Spleen (tissue), 7 donors: ENCODE measurements around the gene CCDC92.
A peak's percentile ranks its signal among the peaks of the same experiment; 100 is the strongest.

Experiments
- CTCF ChIP-seq, 11 experiments: fragments of 200-600 bp in 7 of 11; fragments of 450-650 bp in 4 of 11; sonication (generic) in 4 of 11; IDR thresholded peaks in 8 of 11; conservative IDR thresholded peaks in 3 of 11; 1 replicate in 7 of 11; 2 replicates in 4 of 11; pipeline versions ENCODE4 v1.4.0 to v1.8.0; 2016 to 2021; ENCODE audit warnings: antibody characterized with exemption in 11 of 11, inconsistent platforms in 4 of 11, mild to moderate bottlenecking in 1 of 11
- POLR2AphosphoS5 ChIP-seq, 3 donors: sonication (generic); formaldehyde crosslinking; IDR thresholded peaks; one replicate each; pipeline ENCODE4 v1.5.1; 2017; ENCODE audit warnings: antibody characterized with exemption in 3 of 3
- donor health status: DM: no; HTN: no; CAD: no; lungs with moderate emphysema.
- donor health status: DM: no; HTN: no; CAD: no.
- donor health status: DM: no; HTN: no; CAD: no.

GRCh38 chr12:123933214-123933613 is 39.4 kb downstream of the CCDC92 start:
- TF ChIP-seq CTCF (IDR thresholded peaks at IDR 0.05 in 8 of 11, conservative IDR thresholded peaks at IDR 0.05 in 3 of 11), result no peak
- TF ChIP-seq POLR2AphosphoS5 (IDR thresholded peaks at IDR 0.05), result peak in 1 of 3 donors; percentile 38
